Cardiac fibroblast (primary cell): ENCODE results near the gene FBXW5.

Experiments used
- DNase-seq, 2 donors: peaks; one replicate each; pipeline versions ENCODE4 v3.0.0 to v3.0.0-alpha.2; 2010; ENCODE audit warnings: low read depth in 2 of 2
- H3K4me3 ChIP-seq, 2 donors: replicated peaks in 1 of 2; 1 replicate in 1 of 2; 2 replicates in 1 of 2; pipeline ENCODE4 v1.5.1; 2011; ENCODE audit warnings: low read depth in 2 of 2, low read length in 2 of 2, mild to moderate bottlenecking in 2 of 2, moderate library complexity in 1 of 2
- CTCF ChIP-seq: IDR thresholded peaks from one replicate; pipeline ENCODE4 v1.5.1; 2011; ENCODE audit warnings: low read depth, mild to moderate bottlenecking, low read length, inconsistent platforms

FBXW5 gene

DNA sequence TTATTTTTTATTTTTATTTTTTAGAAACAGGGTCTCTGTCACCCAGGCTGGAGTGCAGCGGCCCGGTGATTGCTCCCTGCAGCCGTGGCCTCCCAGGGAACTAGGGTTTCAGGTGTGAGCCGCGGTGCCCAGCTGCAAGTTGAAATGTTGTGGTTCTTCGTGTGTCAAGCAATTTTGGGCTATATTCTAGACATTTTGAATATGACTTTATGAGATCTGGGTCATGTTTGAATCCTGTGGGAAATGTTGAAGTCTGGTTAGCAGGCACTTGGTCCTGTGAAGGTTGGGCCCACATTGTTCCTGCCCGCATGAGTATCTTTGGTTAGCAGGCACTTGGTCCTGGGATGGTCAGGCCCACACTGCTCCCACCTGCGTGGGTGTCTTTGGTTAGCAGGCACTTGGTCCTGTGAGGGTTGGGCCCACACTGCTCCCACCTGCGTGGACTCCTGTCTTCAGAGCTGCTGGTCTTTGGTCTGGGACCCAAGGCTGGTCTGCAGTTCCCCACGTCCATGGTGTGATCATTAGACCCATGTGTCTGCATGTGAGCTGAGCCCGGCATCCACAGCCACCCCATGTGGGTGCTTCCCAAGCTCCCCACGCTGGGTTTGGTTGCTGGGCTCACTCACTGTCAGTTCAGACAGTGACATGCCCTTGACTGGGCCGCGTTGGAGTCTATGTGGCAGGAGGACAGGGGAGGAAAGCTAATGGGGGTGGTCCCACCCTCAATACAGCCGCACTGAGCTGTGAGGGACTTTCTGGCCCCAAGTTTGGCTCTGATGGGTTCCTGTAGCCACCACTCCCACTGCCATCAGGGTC, 7.1 kb downstream of the FBXW5 start:
- no peak for TF ChIP-seq CTCF
- H3K4me3 ChIP-seq = no peak overlapping the region
- no peak for DNase-seq

GRCh38 chr9:136936645-136937170, 7.8 kb downstream of the FBXW5 start:
- no peak for TF ChIP-seq CTCF
- no peak for DNase-seq
- no peak overlapping the region for H3K4me3 ChIP-seq

GRCh38 chr9:136935651-136936050, 8.9 kb downstream of the FBXW5 start:
- no peak overlapping the region for H3K4me3 ChIP-seq
- no peak for TF ChIP-seq CTCF
- no peak for DNase-seq

DNA sequence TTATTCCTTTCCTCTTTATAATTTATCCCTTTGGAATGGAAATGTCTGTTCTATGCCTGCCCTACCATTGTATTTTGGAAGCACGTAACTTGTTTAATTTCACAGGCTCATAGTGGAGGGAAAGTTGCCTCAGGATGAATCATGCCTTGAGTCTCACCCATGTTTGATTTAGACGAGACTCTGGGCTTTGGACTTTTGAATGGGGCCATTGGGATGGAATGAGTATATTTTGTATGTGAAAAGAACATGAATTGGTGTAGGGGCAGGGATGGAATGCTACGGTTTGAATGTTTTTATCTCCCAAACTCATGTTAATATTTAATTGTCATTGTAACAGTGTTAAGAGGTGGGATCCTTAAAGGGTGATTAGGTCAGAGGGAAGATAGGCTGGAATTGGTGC, 10.3 kb downstream of the FBXW5 start:
- DNase-seq = no peak
- H3K4me3 ChIP-seq = no peak overlapping the region
- no peak for TF ChIP-seq CTCF

GRCh38 chr9:136931611-136932130, 12.9 kb downstream of the FBXW5 start:
- DNase-seq = no peak
- TF ChIP-seq CTCF = no peak
- H3K4me3 ChIP-seq = no peak overlapping the region

DNA sequence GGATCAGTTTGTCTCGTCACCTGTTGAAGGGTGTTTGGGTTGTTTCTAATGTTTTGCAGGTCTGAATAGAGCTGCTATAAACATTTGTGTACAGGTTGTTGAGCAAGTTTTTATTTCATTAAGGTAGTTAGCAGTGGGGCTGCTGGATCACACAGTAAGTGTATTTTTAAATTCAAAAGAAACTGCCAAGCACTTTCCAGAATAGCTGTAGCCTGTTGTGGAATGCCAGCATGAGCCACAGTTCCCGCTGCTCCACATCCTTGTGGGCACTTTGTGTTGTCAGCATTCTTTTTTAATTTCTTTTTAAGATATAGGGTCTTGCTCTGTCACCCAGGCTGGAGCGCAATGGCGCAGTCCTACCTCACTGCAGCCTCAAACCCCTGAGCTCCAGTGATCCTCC, 14.5 kb downstream of the FBXW5 start:
- TF ChIP-seq CTCF = no peak
- DNase-seq = no peak
- no peak overlapping the region for H3K4me3 ChIP-seq
